Gastrocnemius medialis (tissue), 4 donors: ENCODE data around the gene LGALS12.

ENCODE experiments used
- CTCF ChIP-seq, 5 experiments: fragments of 450-650 bp in 3 of 5; fragments of 200-600 bp in 2 of 5; sonication (generic) in 2 of 5; IDR thresholded peaks in 4 of 5; conservative IDR thresholded peaks in 1 of 5; 1 replicate in 4 of 5; 2 replicates in 1 of 5; pipeline ENCODE4 v1.5.1; 2016 to 2019; ENCODE audit warnings: antibody characterized with exemption in 5 of 5, mild to moderate bottlenecking in 3 of 5, moderate library complexity in 3 of 5
- POLR2A ChIP-seq, 2 donors: fragments of 450-650 bp; IDR thresholded peaks; one replicate each; pipeline ENCODE4 v1.6.1; 2017; ENCODE audit warnings: antibody characterized with exemption in 2 of 2, mild to moderate bottlenecking in 2 of 2, moderate library complexity in 2 of 2

- no peak for TF ChIP-seq CTCF (IDR thresholded peaks at IDR 0.05 in 4 of 5, conservative IDR thresholded peaks at IDR 0.05 in 1 of 5)
- no peak for TF ChIP-seq POLR2A (IDR thresholded peaks at IDR 0.05)
Measured at GRCh38 chr11:63502252-63502820, 3.5 kb upstream of the LGALS12 start.
